ENCODE results near the gene MCUR1.

- TF ChIP-seq CTCF (conservative IDR thresholded peaks at IDR 0.05 in 1 of 2, IDR thresholded peaks at IDR 0.05 in 1 of 2; ENCODE audit: low read depth in 1 of 2, low read length in 2 of 2) (no peak), EZH2 (IDR thresholded peaks at IDR 0.05; ENCODE audit: low read length, missing control alignments) (no peak)
These were observed 4.0 kb upstream of the MCUR1 start for GRCh38 chr6:13818341-13818740.

Data from fibroblast of lung (primary cell).